Peyer's patch (tissue), 4 donors: Measurements from ENCODE around the gene TMEM161A. TPM values are rescaled to one million over a fixed set of nuclear protein-coding genes. Genes with fewer than 3 reads are reported as not detected.

Experiments
- DNase-seq, 3 donors: peaks; one replicate each; pipeline ENCODE4 v3.0.0-alpha.2; 2017 to 2019
- H3K27ac ChIP-seq, 4 donors: fragments of 200-600 bp; sonication (generic); one replicate each; pipeline ENCODE4 v1.5.1; 2016 to 2019
- H3K27me3 ChIP-seq, 2 donors: fragments of 200-600 bp; sonication (generic); one replicate each; pipeline ENCODE4 v1.5.1; 2019
- H3K36me3 ChIP-seq, 3 donors: fragments of 200-600 bp; sonication (generic); one replicate each; pipeline ENCODE4 v1.5.1; 2016 to 2019
- H3K4me1 ChIP-seq, 4 donors: fragments of 200-600 bp; sonication (generic); one replicate each; pipeline ENCODE4 v1.5.1; 2016 to 2019
- H3K4me3 ChIP-seq, 4 donors: fragments of 200-600 bp; sonication (generic); 1 replicate in 3 of 4; 2 replicates in 1 of 4; pipeline ENCODE4 v1.5.1; 2016 to 2019; ENCODE audit warnings: mild to moderate bottlenecking in 1 of 4
- H3K9me3 ChIP-seq, 4 donors: fragments of 200-600 bp; sonication (generic); one replicate each; pipeline ENCODE4 v1.5.1; 2016 to 2019; ENCODE audit warnings: mild to moderate bottlenecking in 1 of 4
- POLR2A ChIP-seq, 2 donors: fragments of 450-650 bp; IDR thresholded peaks; one replicate each; pipeline ENCODE4 v1.5.1; 2017; ENCODE audit warnings: antibody characterized with exemption in 2 of 2, mild to moderate bottlenecking in 2 of 2, moderate library complexity in 2 of 2
- total RNA-seq, 4 donors: library from RNA; depleted of rRNA; stranded (reverse); fragments of >200 nt; gene quantifications; one replicate each; pipeline ENCODE4 v1.1.0, GENCODE V29; 2016
- TF ChIP-seq, protein P1 (sequence below), 6 experiments: fragments of 450-650 bp in 4 of 6; fragments of 200-600 bp in 2 of 6; sonication (generic) in 1 of 6; IDR thresholded peaks; one replicate each; pipeline ENCODE4 v1.5.1; 2017 to 2019; ENCODE audit warnings: antibody characterized with exemption in 6 of 6, mild to moderate bottlenecking in 3 of 6, moderate library complexity in 1 of 6

Gene TMEM161A
- total RNA-seq, 4 donors from 2014 or later: 15.9 to 26.4 (median 18.7) TPM

DNA sequence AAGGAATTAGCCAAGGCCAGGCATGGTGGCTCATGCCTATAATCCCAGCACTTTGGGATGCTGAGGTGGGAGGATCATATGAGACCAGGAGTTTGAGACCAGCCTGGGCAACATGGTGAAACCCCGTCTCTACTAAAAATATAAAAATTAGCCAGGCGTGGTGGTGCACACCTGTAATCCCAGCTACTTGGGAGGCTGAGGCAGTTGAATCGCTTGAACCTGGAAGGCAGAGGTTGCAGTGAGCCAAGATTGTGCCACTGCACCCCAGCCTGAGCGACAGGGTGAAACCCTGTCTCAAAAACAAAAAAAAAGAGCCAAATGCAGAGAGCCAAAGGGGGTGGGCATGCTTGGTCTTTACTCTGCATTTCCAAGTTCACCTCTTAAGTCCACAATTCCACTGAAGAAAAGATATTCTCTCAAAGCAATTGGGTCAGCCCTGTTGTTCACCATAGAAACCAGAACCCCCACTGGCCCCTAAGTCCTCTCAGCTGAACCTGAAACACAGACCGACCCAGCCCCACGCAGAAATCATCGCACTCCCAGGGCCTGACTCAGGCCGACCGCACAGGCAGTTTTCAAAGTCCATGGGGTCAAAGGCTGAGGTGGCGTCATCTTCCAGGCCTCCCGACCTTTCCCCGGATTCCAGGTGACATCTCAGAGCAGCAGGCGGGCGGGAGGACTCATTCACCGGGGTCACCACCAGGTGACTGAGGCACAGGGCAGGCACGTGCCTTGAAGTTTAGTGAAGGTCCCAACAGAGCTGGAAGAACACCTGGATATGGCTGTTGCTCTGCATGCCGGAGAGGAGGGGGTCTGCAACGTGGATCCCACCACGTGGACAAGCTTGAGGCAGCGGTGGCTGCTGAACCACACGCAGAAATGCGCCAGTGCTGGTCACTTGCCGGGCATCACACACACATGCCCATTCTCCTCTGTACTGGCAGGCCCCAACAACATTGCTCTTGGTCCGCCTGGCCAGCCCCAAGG lies 41.3 kb downstream of the TMEM161A start:
- H3K9me3 ChIP-seq: no peaks in the 10 kb centered on the region
- peaks cover 0 to 20% (median 0%) of the 10 kb centered on the region in 4 donors for H3K4me1 ChIP-seq
- no peaks in the 10 kb centered on the region for H3K27me3 ChIP-seq
- peak in 2 of 3 donors; percentile 89 to 91 for DNase-seq
- no peaks in the 10 kb centered on the region for H3K36me3 ChIP-seq
- no peak overlapping the region for H3K4me3 ChIP-seq
- TF ChIP-seq, protein P1, sequence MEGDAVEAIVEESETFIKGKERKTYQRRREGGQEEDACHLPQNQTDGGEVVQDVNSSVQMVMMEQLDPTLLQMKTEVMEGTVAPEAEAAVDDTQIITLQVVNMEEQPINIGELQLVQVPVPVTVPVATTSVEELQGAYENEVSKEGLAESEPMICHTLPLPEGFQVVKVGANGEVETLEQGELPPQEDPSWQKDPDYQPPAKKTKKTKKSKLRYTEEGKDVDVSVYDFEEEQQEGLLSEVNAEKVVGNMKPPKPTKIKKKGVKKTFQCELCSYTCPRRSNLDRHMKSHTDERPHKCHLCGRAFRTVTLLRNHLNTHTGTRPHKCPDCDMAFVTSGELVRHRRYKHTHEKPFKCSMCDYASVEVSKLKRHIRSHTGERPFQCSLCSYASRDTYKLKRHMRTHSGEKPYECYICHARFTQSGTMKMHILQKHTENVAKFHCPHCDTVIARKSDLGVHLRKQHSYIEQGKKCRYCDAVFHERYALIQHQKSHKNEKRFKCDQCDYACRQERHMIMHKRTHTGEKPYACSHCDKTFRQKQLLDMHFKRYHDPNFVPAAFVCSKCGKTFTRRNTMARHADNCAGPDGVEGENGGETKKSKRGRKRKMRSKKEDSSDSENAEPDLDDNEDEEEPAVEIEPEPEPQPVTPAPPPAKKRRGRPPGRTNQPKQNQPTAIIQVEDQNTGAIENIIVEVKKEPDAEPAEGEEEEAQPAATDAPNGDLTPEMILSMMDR (IDR thresholded peaks at IDR 0.05): peak in 3 of 6 experiments; percentile 34 to 45 (median 37)
- peak in 1 of 2 donors; percentile 29 for TF ChIP-seq POLR2A (IDR thresholded peaks at IDR 0.05)
- H3K27ac ChIP-seq: peak overlapping the region in 3 of 4 donors; percentile 30 to 84 (median 61)

- no peak for TF ChIP-seq POLR2A (IDR thresholded peaks at IDR 0.05)
- TF ChIP-seq, protein P1 (IDR thresholded peaks at IDR 0.05): no peak
- no peaks in the 10 kb centered on the region for H3K36me3 ChIP-seq
- no peak overlapping the region for H3K4me3 ChIP-seq
- peaks cover 0 to 20% (median 0%) of the 10 kb centered on the region in 4 donors for H3K4me1 ChIP-seq
- H3K27ac ChIP-seq: no peak overlapping the region
- H3K9me3 ChIP-seq: no peaks in the 10 kb centered on the region
- H3K27me3 ChIP-seq: no peaks in the 10 kb centered on the region
- no peak for DNase-seq
Measured at GRCh38 chr19:19095691-19096090, 42.6 kb downstream of the TMEM161A start.

- Histone ChIP-seq H3K36me3 (no peaks in the 10 kb centered on the region), H3K9me3 (no peaks in the 10 kb centered on the region), H3K27ac (no peak overlapping the region), H3K4me3 (no peak overlapping the region), H3K4me1 (peaks cover 0 to 20% (median 0%) of the 10 kb centered on the region in 4 donors), H3K27me3 (no peaks in the 10 kb centered on the region)
- TF ChIP-seq, protein P1 (IDR thresholded peaks at IDR 0.05): no peak
- TF ChIP-seq POLR2A (IDR thresholded peaks at IDR 0.05): no peak
- no peak for DNase-seq
Measured at GRCh38 chr19:19094513-19094912, 43.8 kb downstream of the TMEM161A start.

GRCh38 chr19:19087676-19088075 lies 50.6 kb downstream of the TMEM161A start:
- TF ChIP-seq POLR2A (IDR thresholded peaks at IDR 0.05): no peak
- TF ChIP-seq, protein P1 (IDR thresholded peaks at IDR 0.05): no peak

GRCh38 chr19:19083413-19084178 lies 54.7 kb downstream of the TMEM161A start:
- Histone ChIP-seq H3K4me1 (no peaks in the 10 kb centered on the region), H3K27me3 (no peaks in the 10 kb centered on the region), H3K4me3 (no peak overlapping the region), H3K36me3 (no peaks in the 10 kb centered on the region), H3K9me3 (no peaks in the 10 kb centered on the region), H3K27ac (no peak overlapping the region)
- TF ChIP-seq POLR2A (IDR thresholded peaks at IDR 0.05): no peak
- TF ChIP-seq, protein P1 (IDR thresholded peaks at IDR 0.05): no peak
- no peak for DNase-seq

More at GRCh38 chr19:19087676-19088075, 50.6 kb downstream of the TMEM161A start:
- DNase-seq: no peak
- H3K4me3 ChIP-seq: no peak overlapping the region
- no peaks in the 10 kb centered on the region for H3K27me3 ChIP-seq
- no peaks in the 10 kb centered on the region for H3K9me3 ChIP-seq
- H3K27ac ChIP-seq: no peak overlapping the region
- H3K4me1 ChIP-seq: no peaks in the 10 kb centered on the region
- H3K36me3 ChIP-seq: no peaks in the 10 kb centered on the region
